ENCODE data around the gene BAHCC1. TPM values are rescaled to one million over a fixed set of nuclear protein-coding genes. Genes with fewer than 3 reads are reported as not detected.

Gene BAHCC1
- total and polyA plus RNA-seq, 4 donors: 3.9 to 49.3 (median 19.8) TPM

DNA sequence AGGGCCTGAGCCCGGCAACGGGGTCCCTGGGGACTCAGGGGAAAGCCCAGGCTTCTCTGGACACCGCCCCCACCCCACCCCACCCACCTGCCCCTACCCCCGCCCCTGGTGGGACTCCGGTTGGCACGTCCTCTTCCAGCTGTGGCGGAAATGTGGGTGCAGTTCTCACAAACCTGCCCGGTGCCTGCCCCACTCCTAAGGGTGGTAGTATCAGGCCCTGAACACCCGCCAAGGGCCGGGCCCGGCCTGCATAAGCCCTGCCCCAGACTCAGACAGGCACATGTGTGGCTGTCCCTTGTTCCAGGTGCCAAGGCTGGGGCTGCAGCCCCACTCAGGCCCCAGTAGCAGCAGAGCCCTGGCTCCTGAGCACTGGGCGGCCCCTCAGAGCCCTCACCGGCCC is 59.2 kb downstream of the BAHCC1 start:
- H3K27me3 ChIP-seq (ENCODE audit: control insufficient read depth in 1 of 2, insufficient read depth in 2 of 2, low read length in 1 of 2): no peaks in the 10 kb centered on the region
- H3K4me3 ChIP-seq (ENCODE audit: low read length in 2 of 2): no peak overlapping the region
- no peaks in the 10 kb centered on the region for H3K9me3 ChIP-seq (ENCODE audit: control insufficient read depth, low read length)
- no peaks in the 10 kb centered on the region for H3K36me3 ChIP-seq (ENCODE audit: control insufficient read depth in 1 of 2, insufficient read depth in 2 of 2, low read length in 1 of 2)
- intact Hi-C loops (cut with DNase I): no loop called here
- ATAC-seq (ENCODE audit: low FRiP score) (no peak), DNase-seq (no peak)
- no peak overlapping the region for H3K27ac ChIP-seq (ENCODE audit: low read depth in 1 of 2, low read length in 2 of 2)
- no peaks in the 10 kb centered on the region for H3K4me1 ChIP-seq (ENCODE audit: control insufficient read depth in 1 of 2, insufficient read depth in 2 of 2, low read length in 2 of 2)
- WGBS, 2 donors: 85 to 90% methylated on average over 13 of the region's 13 CpGs

DNA sequence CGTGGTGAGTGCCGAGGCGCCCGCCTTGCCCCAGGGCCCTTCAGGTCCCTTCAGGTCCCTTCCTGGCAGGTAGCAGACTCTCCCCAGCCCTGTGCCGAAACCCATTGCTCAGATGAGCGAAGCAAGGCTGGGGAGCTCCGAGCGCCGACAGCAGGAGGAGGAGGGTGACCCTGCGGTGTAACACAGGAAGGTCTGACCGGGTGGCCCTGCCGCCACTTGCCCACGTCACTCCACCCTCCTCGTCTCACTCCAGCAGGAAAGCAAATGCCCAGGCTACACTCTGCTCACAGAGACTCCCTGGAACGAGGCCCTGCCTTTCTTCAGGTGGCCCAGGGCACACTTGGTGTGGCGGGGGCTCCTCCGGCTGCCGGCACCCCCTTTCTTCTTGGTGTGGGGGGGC is 60.1 kb downstream of the BAHCC1 start:
- ATAC-seq (ENCODE audit: low FRiP score) (no peak), DNase-seq (no peak)
- no peak overlapping the region for H3K4me3 ChIP-seq (ENCODE audit: low read length in 2 of 2)
- H3K27ac ChIP-seq (ENCODE audit: low read depth in 1 of 2, low read length in 2 of 2): no peak overlapping the region
- H3K36me3 ChIP-seq (ENCODE audit: control insufficient read depth in 1 of 2, insufficient read depth in 2 of 2, low read length in 1 of 2): no peaks in the 10 kb centered on the region
- 90 to 95% methylated on average over 14 to 18 of the region's 18 CpGs for WGBS, 2 donors
- H3K4me1 ChIP-seq (ENCODE audit: control insufficient read depth in 1 of 2, insufficient read depth in 2 of 2, low read length in 2 of 2): no peaks in the 10 kb centered on the region
- H3K9me3 ChIP-seq (ENCODE audit: control insufficient read depth, low read length): no peaks in the 10 kb centered on the region
- H3K27me3 ChIP-seq (ENCODE audit: control insufficient read depth in 1 of 2, insufficient read depth in 2 of 2, low read length in 1 of 2): no peaks in the 10 kb centered on the region
- intact Hi-C loops (cut with DNase I): no loop called here

GRCh38 chr17:81456091-81456490 is 60.8 kb downstream of the BAHCC1 start:
- WGBS, 2 donors: 93 to 98% methylated on average over 15 of the region's 15 CpGs
- Histone ChIP-seq H3K27me3 (ENCODE audit: control insufficient read depth in 1 of 2, insufficient read depth in 2 of 2, low read length in 1 of 2) (no peaks in the 10 kb centered on the region), H3K4me1 (ENCODE audit: control insufficient read depth in 1 of 2, insufficient read depth in 2 of 2, low read length in 2 of 2) (no peaks in the 10 kb centered on the region), H3K36me3 (ENCODE audit: control insufficient read depth in 1 of 2, insufficient read depth in 2 of 2, low read length in 1 of 2) (no peaks in the 10 kb centered on the region), H3K9me3 (ENCODE audit: control insufficient read depth, low read length) (no peaks in the 10 kb centered on the region), H3K4me3 (ENCODE audit: low read length in 2 of 2) (no peak overlapping the region), H3K27ac (ENCODE audit: low read depth in 1 of 2, low read length in 2 of 2) (no peak overlapping the region)
- DNase-seq (no peak), ATAC-seq (ENCODE audit: low FRiP score) (no peak)
- intact Hi-C loops (cut with DNase I): no loop called here

- WGBS, 2 donors: 80 to 88% methylated on average over 7 of the region's 7 CpGs
- Histone ChIP-seq H3K9me3 (ENCODE audit: control insufficient read depth, low read length) (no peaks in the 10 kb centered on the region), H3K27ac (ENCODE audit: low read depth in 1 of 2, low read length in 2 of 2) (no peak overlapping the region), H3K4me1 (ENCODE audit: control insufficient read depth in 1 of 2, insufficient read depth in 2 of 2, low read length in 2 of 2) (no peaks in the 10 kb centered on the region), H3K4me3 (ENCODE audit: low read length in 2 of 2) (no peak overlapping the region), H3K36me3 (ENCODE audit: control insufficient read depth in 1 of 2, insufficient read depth in 2 of 2, low read length in 1 of 2) (no peaks in the 10 kb centered on the region), H3K27me3 (ENCODE audit: control insufficient read depth in 1 of 2, insufficient read depth in 2 of 2, low read length in 1 of 2) (no peaks in the 10 kb centered on the region)
- intact Hi-C loops (cut with DNase I): no loop called here
- DNase-seq (no peak), ATAC-seq (ENCODE audit: low FRiP score) (no peak)
Observed at GRCh38 chr17:81456798-81457197, 61.5 kb downstream of the BAHCC1 start.

GRCh38 chr17:81457401-81457800 is 62.1 kb downstream of the BAHCC1 start:
- 97 to 99% methylated on average over 3 of the region's 3 CpGs for WGBS, 2 donors
- intact Hi-C loops (cut with DNase I): no loop called here
- H3K4me3 ChIP-seq (ENCODE audit: low read length in 2 of 2): no peak overlapping the region
- H3K4me1 ChIP-seq (ENCODE audit: control insufficient read depth in 1 of 2, insufficient read depth in 2 of 2, low read length in 2 of 2): no peaks in the 10 kb centered on the region
- no peaks in the 10 kb centered on the region for H3K9me3 ChIP-seq (ENCODE audit: control insufficient read depth, low read length)
- H3K27me3 ChIP-seq (ENCODE audit: control insufficient read depth in 1 of 2, insufficient read depth in 2 of 2, low read length in 1 of 2): no peaks in the 10 kb centered on the region
- no peaks in the 10 kb centered on the region for H3K36me3 ChIP-seq (ENCODE audit: control insufficient read depth in 1 of 2, insufficient read depth in 2 of 2, low read length in 1 of 2)
- H3K27ac ChIP-seq (ENCODE audit: low read depth in 1 of 2, low read length in 2 of 2): no peak overlapping the region
- ATAC-seq (ENCODE audit: low FRiP score) (no peak), DNase-seq (no peak)

GRCh38 chr17:81457917-81458555 is 62.8 kb downstream of the BAHCC1 start:
- H3K4me3 ChIP-seq (ENCODE audit: low read length in 2 of 2): no peak overlapping the region
- WGBS, 2 donors: 93 to 96% methylated on average over 19 to 25 of the region's 25 CpGs
- no peaks in the 10 kb centered on the region for H3K27me3 ChIP-seq (ENCODE audit: control insufficient read depth in 1 of 2, insufficient read depth in 2 of 2, low read length in 1 of 2)
- ATAC-seq (ENCODE audit: low FRiP score) (no peak), DNase-seq (no peak)
- no peaks in the 10 kb centered on the region for H3K36me3 ChIP-seq (ENCODE audit: control insufficient read depth in 1 of 2, insufficient read depth in 2 of 2, low read length in 1 of 2)
- intact Hi-C loops (cut with DNase I): no loop called here
- H3K9me3 ChIP-seq (ENCODE audit: control insufficient read depth, low read length): no peaks in the 10 kb centered on the region
- H3K27ac ChIP-seq (ENCODE audit: low read depth in 1 of 2, low read length in 2 of 2): no peak overlapping the region
- no peaks in the 10 kb centered on the region for H3K4me1 ChIP-seq (ENCODE audit: control insufficient read depth in 1 of 2, insufficient read depth in 2 of 2, low read length in 2 of 2)

DNA sequence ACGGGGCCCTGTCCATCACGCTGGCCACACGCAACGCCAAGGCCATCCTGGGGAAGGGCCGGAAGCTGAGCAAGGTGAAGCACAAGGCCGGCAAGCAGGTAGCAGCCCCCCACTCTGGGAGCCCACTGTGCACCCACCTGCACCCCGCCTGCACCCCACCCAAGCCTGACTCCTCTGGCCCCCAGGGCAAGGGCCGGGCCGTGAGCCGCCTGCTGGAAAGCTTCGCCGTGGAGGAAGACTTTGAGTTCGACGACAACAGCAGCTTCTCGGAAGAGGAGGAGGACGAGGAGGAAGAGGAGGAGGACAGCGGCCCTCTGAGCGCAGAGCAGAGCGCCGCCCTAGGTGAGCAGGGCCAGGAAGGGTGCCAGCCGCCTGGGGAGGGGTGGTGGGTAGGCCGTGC is 63.4 kb downstream of the BAHCC1 start:
- intact Hi-C loops (cut with DNase I): no loop called here
- ATAC-seq (ENCODE audit: low FRiP score) (no peak), DNase-seq (no peak)
- H3K27ac ChIP-seq (ENCODE audit: low read depth in 1 of 2, low read length in 2 of 2): no peak overlapping the region
- no peaks in the 10 kb centered on the region for H3K9me3 ChIP-seq (ENCODE audit: control insufficient read depth, low read length)
- no peaks in the 10 kb centered on the region for H3K27me3 ChIP-seq (ENCODE audit: control insufficient read depth in 1 of 2, insufficient read depth in 2 of 2, low read length in 1 of 2)
- no peaks in the 10 kb centered on the region for H3K36me3 ChIP-seq (ENCODE audit: control insufficient read depth in 1 of 2, insufficient read depth in 2 of 2, low read length in 1 of 2)
- H3K4me1 ChIP-seq (ENCODE audit: control insufficient read depth in 1 of 2, insufficient read depth in 2 of 2, low read length in 2 of 2): no peaks in the 10 kb centered on the region
- H3K4me3 ChIP-seq (ENCODE audit: low read length in 2 of 2): no peak overlapping the region
- WGBS, 2 donors: 96 to 98% methylated on average over 22 of the region's 22 CpGs

DNA sequence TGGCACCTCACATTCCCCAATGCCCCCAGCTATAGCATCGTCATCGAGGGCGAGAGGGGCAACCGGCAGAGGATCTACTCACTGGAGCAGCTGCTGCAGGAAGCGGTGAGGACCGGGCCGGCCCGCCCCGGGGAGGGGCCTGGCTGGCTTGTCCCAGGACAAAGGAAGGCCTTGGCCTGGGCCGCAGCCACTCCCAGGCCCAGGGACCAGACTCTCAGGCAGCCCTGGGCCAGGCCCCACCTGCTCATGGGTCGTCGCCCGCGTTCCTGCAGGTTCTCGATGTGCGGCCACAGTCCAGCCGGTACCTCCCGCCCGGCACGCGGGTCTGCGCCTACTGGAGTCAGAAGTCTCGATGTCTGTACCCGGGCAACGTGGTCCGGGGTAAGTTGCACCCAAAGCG is 64.0 kb downstream of the BAHCC1 start:
- H3K27me3 ChIP-seq (ENCODE audit: control insufficient read depth in 1 of 2, insufficient read depth in 2 of 2, low read length in 1 of 2): no peaks in the 10 kb centered on the region
- H3K4me3 ChIP-seq (ENCODE audit: low read length in 2 of 2): no peak overlapping the region
- H3K36me3 ChIP-seq (ENCODE audit: control insufficient read depth in 1 of 2, insufficient read depth in 2 of 2, low read length in 1 of 2): no peaks in the 10 kb centered on the region
- intact Hi-C loops (cut with DNase I): no loop called here
- H3K27ac ChIP-seq (ENCODE audit: low read depth in 1 of 2, low read length in 2 of 2): no peak overlapping the region
- H3K9me3 ChIP-seq (ENCODE audit: control insufficient read depth, low read length): no peaks in the 10 kb centered on the region
- no peaks in the 10 kb centered on the region for H3K4me1 ChIP-seq (ENCODE audit: control insufficient read depth in 1 of 2, insufficient read depth in 2 of 2, low read length in 2 of 2)
- 92 to 95% methylated on average over 26 to 27 of the region's 27 CpGs for WGBS, 2 donors
- DNase-seq (no peak), ATAC-seq (ENCODE audit: low FRiP score) (no peak)

DNA sequence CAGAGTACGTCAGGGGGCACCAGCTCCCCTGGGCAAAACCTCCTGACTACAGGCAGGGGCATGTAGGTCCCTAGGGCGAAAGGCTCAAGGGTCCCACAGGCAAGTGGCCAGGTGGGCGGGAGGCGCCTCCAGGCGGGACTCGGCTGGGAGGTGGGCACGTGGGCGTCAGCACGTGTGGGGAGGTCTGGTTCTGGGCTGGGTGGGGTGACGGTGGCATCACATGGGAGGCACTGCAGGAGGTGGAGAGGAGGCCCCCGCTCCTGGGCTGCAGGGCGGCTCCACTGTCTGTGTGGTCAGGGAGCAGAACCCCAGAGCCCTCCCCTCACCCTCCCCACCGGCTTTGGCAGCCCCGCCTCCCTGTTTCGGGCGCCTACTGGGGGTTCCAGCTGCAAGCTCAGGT is 64.6 kb downstream of the BAHCC1 start:
- Histone ChIP-seq H3K4me1 (ENCODE audit: control insufficient read depth in 1 of 2, insufficient read depth in 2 of 2, low read length in 2 of 2) (no peaks in the 10 kb centered on the region), H3K4me3 (ENCODE audit: low read length in 2 of 2) (no peak overlapping the region), H3K27ac (ENCODE audit: low read depth in 1 of 2, low read length in 2 of 2) (no peak overlapping the region), H3K27me3 (ENCODE audit: control insufficient read depth in 1 of 2, insufficient read depth in 2 of 2, low read length in 1 of 2) (no peaks in the 10 kb centered on the region), H3K36me3 (ENCODE audit: control insufficient read depth in 1 of 2, insufficient read depth in 2 of 2, low read length in 1 of 2) (no peaks in the 10 kb centered on the region), H3K9me3 (ENCODE audit: control insufficient read depth, low read length) (no peaks in the 10 kb centered on the region)
- no peak for ATAC-seq (ENCODE audit: low FRiP score)
- intact Hi-C loops (cut with DNase I): no loop called here
- 90 to 91% methylated on average over 16 of the region's 16 CpGs for WGBS, 2 donors
- DNase-seq: no peak
